ENCODE data around the gene PKD2.

Gene PKD2

GRCh38 chr4:87981486-87981885 is 25.9 kb upstream of the PKD2 start:
- TF ChIP-seq CTCF (IDR thresholded peaks at IDR 0.05) = no peak

- TF ChIP-seq CTCF (IDR thresholded peaks at IDR 0.05) = no peak
Observed at GRCh38 chr4:87982036-87982435, 25.4 kb upstream of the PKD2 start.

- TF ChIP-seq CTCF (IDR thresholded peaks at IDR 0.05) = no peak
Observed at GRCh38 chr4:87982446-87983010, 24.9 kb upstream of the PKD2 start.

- no peak for TF ChIP-seq CTCF (IDR thresholded peaks at IDR 0.05)
Observed at GRCh38 chr4:87983996-87984395, 23.4 kb upstream of the PKD2 start.

GRCh38 chr4:87985097-87985886 is 22.1 kb upstream of the PKD2 start:
- peak; percentile 89 for TF ChIP-seq CTCF (IDR thresholded peaks at IDR 0.05)

GRCh38 chr4:87985887-87986200 is 21.6 kb upstream of the PKD2 start:
- TF ChIP-seq CTCF (IDR thresholded peaks at IDR 0.05) = no peak; the same call in none of the 2 replicates

GRCh38 chr4:87986508-87986907 is 20.9 kb upstream of the PKD2 start:
- TF ChIP-seq CTCF (IDR thresholded peaks at IDR 0.05) = no peak
